ENCODE data around the gene FASTK. TPM values are rescaled to one million over a fixed set of nuclear protein-coding genes. Genes with fewer than 3 reads are reported as not detected.

FASTK gene
- total RNA-seq, 1 donor from 2014 or later, result 68.0 TPM

DNA sequence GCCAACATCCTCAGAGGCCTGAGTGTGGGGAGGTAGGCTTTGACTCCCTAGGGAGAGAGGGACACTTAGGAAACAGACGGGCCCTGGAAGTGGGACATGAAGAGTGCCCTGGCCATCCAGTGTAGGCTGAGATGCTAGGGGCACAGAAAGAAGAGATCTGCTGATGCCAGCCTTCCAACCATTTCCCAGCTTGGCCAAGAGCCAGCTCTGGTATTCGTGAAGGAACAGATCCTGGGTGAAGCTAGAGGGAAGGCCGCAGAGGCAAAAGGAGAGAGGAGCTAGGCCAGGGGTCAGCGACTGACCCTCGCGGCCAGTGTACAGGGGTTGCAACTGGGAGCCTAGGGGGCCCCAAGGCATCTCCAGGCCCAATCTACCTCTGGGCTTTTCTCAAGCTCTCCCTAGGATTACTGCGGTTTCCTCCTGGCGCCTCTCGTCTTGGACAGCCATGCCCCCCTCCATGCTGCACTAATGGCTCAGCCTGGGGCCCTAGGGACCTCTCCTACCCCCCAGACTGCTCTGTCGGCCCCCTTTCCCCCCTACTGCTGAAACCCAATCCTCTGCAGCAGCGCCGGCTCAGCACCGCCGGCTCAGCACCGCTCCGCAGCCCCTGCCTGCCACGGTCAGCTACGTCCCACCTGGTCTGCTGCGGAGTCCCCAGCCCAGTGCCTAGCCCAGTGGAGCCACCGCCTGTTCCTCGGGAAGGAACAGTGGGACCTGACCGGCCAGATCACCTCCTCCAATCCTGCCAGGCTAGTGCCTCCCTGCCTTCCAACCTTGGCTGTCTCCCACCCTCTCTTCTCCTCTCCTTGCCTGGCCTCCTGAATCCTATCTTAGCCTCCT, 32.4 kb downstream of the FASTK start, which contains the start of gene ASIC3:
Gene ASIC3 (plus strand): TSS at position 556 of the 840 bp plus-strand sequence. CDS start 355 bp downstream, outside the sequence.
- peaks cover 14% of the 10 kb centered on the region for H3K4me1 Mint-ChIP-seq (ENCODE audit: unreplicated experiment)
- H3K9me3 Mint-ChIP-seq (ENCODE audit: unreplicated experiment), result no peaks in the 10 kb centered on the region
- H3K36me3 Mint-ChIP-seq (ENCODE audit: low read depth, unreplicated experiment), result peaks cover 6% of the 10 kb centered on the region
- H3K4me3 Mint-ChIP-seq (ENCODE audit: unreplicated experiment), result no peak within 1 kb of the TSS
- no peak for DNase-seq (ENCODE audit: low spot score)
- TF ChIP-seq, protein P1, sequence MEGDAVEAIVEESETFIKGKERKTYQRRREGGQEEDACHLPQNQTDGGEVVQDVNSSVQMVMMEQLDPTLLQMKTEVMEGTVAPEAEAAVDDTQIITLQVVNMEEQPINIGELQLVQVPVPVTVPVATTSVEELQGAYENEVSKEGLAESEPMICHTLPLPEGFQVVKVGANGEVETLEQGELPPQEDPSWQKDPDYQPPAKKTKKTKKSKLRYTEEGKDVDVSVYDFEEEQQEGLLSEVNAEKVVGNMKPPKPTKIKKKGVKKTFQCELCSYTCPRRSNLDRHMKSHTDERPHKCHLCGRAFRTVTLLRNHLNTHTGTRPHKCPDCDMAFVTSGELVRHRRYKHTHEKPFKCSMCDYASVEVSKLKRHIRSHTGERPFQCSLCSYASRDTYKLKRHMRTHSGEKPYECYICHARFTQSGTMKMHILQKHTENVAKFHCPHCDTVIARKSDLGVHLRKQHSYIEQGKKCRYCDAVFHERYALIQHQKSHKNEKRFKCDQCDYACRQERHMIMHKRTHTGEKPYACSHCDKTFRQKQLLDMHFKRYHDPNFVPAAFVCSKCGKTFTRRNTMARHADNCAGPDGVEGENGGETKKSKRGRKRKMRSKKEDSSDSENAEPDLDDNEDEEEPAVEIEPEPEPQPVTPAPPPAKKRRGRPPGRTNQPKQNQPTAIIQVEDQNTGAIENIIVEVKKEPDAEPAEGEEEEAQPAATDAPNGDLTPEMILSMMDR (IDR thresholded peaks at IDR 0.05; ENCODE audit: unreplicated experiment), result no peak
- H3K27me3 Mint-ChIP-seq (ENCODE audit: unreplicated experiment), result peaks cover 25% of the 10 kb centered on the region
- no peak within 1 kb of the TSS for H3K27ac Mint-ChIP-seq (ENCODE audit: unreplicated experiment)

DNA sequence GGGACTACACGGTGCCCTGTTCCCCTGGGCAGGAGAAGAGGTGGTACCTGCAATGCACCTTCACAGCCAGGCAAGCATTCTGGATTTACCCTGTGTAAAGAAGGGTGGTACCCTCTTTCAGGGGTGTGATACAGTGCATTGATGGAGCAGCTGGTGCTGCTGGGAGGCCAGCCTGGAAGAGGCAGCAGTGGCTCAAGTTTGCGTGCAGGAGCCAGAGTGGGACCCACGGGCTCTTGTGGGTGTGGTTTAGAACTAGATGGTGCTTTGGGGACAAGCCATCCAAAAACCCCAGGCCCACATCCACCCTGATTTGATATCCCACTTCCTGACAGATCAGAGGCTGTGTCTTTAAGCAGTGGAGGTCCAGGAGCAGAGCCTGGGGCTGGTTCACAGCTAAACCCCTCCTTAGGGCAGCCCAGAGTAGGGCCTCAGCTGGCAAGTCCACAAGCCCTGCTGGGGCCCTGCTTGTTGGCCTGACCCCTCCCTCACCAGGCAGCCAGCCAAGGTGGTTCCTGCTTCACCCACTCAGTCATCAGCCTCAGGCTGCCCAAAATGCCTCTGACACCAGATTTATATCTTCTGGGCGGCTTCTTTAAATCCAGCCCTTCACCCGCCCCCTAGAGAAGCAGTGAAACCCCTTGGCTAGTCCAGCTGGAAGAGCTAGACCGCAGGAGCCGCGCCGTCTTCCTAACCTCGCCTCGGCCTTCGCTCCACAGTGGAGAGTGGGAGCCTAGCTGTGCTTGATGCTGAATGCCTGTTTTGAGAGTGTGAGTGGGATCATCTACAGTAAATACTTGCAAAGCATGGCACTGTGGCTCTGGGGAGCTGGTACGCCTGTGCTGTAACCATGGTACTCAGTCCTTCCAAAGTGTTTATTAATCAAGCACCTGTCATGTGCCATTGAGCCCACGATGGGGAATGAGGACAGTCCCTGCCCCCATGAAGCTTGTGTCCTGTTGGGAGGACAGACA, 33.7 kb downstream of the FASTK start:
- no peak overlapping the region for H3K4me3 Mint-ChIP-seq (ENCODE audit: unreplicated experiment)
- H3K27me3 Mint-ChIP-seq (ENCODE audit: unreplicated experiment), result peaks cover 20% of the 10 kb centered on the region
- no peak overlapping the region for H3K27ac Mint-ChIP-seq (ENCODE audit: unreplicated experiment)
- H3K9me3 Mint-ChIP-seq (ENCODE audit: unreplicated experiment), result no peaks in the 10 kb centered on the region
- no peaks in the 10 kb centered on the region for H3K36me3 Mint-ChIP-seq (ENCODE audit: low read depth, unreplicated experiment)
- TF ChIP-seq, protein P1 (IDR thresholded peaks at IDR 0.05; ENCODE audit: unreplicated experiment), result no peak
- no peak for DNase-seq (ENCODE audit: low spot score)
- peaks cover 7% of the 10 kb centered on the region for H3K4me1 Mint-ChIP-seq (ENCODE audit: unreplicated experiment)

DNA sequence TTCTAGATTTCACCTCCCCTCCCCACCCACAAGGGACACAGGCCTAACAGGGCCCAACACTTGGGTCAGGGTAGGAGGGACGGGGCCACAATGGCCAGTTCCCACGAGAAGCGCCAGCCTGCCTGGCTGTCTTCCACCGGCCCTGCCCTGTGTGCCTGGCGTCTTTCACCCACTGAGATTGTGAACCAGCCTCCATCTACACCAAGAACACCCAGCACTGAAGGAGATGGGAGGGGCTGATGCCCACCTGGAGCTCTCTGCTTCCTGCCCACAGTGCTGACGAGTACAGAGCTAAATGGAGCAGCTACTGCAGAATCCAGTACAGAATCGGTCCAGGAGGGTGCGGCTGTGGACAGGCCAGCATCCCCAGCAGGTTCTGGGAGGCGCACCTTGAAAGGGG, 34.6 kb downstream of the FASTK start:
- H3K4me1 Mint-ChIP-seq (ENCODE audit: unreplicated experiment), result peaks cover 7% of the 10 kb centered on the region
- TF ChIP-seq, protein P1 (IDR thresholded peaks at IDR 0.05; ENCODE audit: unreplicated experiment), result no peak
- H3K4me3 Mint-ChIP-seq (ENCODE audit: unreplicated experiment), result no peak overlapping the region
- H3K36me3 Mint-ChIP-seq (ENCODE audit: low read depth, unreplicated experiment), result no peaks in the 10 kb centered on the region
- no peak for DNase-seq (ENCODE audit: low spot score)
- peaks cover 20% of the 10 kb centered on the region for H3K27me3 Mint-ChIP-seq (ENCODE audit: unreplicated experiment)
- no peaks in the 10 kb centered on the region for H3K9me3 Mint-ChIP-seq (ENCODE audit: unreplicated experiment)
- H3K27ac Mint-ChIP-seq (ENCODE audit: unreplicated experiment), result no peak overlapping the region

DNA sequence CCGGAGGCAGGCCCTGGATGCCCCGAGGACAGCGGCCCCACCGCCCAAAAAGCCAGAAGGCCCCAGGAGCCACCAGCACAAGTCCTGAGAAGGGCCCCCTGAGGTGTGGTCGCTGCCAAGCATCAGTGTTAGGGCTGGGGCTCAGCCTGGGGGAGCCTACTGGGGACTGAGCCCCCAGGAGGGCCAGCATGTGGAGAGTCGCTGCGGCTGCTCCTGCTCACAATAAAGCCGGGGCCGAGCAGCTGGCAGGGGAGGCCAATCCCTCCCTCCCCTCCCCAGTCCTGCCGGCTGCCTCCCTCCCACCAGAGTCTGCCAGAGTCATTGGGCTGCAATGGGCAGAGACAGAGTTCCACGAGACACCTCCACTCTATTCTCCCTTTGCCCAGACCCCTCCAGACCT, 35.3 kb downstream of the FASTK start:
- TF ChIP-seq, protein P1 (IDR thresholded peaks at IDR 0.05; ENCODE audit: unreplicated experiment), result no peak
- Mint-ChIP-seq H3K27ac (ENCODE audit: unreplicated experiment) (no peak overlapping the region), H3K4me3 (ENCODE audit: unreplicated experiment) (no peak overlapping the region), H3K36me3 (ENCODE audit: low read depth, unreplicated experiment) (no peaks in the 10 kb centered on the region), H3K4me1 (ENCODE audit: unreplicated experiment) (peaks cover 7% of the 10 kb centered on the region), H3K27me3 (ENCODE audit: unreplicated experiment) (peaks cover 20% of the 10 kb centered on the region), H3K9me3 (ENCODE audit: unreplicated experiment) (no peaks in the 10 kb centered on the region)
- DNase-seq (ENCODE audit: low spot score), result no peak
